ENCODE data around the gene MRS2.
"Not testable (repeated sequence)": the region's sequence is repeated elsewhere in the genome, so short reads cannot be mapped to it uniquely, and the experiment has no call there.

MRS2 gene

DNA sequence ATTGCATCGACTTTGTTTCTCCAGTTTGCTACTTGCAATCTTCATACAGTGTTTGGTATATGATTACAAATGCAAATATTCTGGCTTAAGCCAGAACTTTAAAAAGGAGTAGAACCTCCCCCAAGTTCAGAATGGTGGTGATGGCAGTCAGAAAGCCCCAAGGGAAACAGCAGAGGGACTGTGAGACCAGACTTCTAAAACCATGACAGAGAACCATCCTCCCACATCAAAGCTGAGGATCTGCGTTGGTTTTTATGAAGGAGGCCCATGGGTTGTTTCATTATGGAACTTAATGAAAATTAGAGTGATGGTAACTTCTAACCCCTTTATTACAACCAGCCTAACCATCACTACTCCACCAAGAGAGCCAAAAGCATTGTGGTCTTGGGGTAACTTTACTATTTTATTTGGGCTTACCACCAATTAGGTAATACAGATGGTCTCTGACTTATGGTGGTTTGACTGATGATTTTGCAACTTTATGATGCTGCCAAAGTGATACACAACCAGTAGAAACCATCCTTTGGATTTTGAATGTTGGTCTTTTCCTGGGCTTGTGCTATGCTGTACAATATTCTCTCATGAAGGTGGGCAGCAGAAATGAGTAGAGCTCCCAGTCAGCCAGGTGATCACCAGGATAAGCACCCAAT, 10.9 kb upstream of the MRS2 start:
- no peak for DNase-seq

- DNase-seq: no peak
These were observed 8.5 kb upstream of the MRS2 start for GRCh38 chr6:24394061-24394779.

DNA sequence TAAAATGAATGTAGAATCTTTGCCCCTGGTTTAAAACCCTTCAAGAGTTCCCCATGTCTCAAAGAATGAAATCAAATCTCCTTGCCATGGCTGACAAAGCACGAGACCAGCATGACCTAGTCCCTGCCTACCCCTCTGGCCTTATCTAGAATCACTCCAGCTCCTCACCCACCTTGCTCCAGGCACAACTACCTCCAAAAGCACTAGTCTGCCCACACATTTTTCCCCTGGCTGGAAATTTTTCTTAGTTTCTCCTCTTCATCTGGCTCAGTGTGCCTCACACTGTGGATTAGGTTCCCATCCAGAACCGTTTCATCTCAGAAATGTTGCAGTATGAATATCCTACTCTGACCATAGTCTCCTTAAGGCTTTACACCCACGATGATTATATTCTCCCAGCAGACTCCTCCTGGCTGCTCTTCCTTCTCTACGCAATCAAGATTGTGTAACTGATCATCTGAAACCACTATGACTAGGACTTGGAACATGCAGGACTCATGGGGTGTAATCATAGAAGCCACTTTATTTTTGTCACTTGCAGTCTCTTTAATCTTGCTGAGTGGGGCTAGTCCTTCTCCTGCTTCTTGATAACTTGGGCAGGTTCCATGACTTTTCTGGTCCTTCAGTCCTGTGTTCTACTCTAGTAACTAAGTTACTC, 7.8 kb upstream of the MRS2 start:
- DNase-seq: peak; percentile 60

DNA sequence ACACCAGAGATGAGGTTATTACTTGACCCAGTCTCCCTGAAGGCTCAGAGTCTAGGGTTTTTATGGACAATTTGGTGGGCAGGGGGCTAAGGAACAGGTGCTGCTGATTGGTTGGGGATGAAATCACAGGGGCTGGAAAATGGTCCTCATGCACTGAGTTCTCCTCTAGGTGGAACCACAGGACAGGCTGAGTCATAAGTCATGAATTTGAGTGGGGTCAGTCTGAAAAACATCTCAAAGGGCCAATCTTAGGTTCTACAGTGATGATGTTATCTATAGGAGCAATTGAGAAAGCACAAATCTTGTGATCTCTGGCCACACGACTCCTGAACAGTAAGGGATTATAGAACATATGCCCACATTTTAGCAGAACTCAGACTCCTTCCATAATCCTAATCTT, 5.9 kb upstream of the MRS2 start:
- DNase-seq: no peak

DNA sequence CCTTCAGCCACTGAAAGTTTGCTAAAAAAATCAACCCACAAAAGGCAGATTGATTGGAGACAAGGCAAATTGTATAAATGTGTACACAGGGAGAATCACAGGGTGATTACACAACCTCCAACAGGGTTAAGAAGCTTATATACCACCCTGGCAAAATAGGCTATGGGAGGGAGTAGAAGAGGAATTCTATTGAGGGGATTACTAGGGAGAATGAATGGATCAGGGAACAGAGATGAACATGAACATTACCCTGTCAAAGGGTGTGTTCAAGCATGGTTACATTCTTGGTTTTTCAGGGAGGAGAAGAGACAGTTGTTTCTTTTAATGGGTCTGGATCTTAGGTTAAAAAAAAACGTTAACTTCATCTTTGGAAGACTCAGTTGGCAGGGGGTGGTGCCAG, 5.1 kb upstream of the MRS2 start:
- DNase-seq: no peak

DNA sequence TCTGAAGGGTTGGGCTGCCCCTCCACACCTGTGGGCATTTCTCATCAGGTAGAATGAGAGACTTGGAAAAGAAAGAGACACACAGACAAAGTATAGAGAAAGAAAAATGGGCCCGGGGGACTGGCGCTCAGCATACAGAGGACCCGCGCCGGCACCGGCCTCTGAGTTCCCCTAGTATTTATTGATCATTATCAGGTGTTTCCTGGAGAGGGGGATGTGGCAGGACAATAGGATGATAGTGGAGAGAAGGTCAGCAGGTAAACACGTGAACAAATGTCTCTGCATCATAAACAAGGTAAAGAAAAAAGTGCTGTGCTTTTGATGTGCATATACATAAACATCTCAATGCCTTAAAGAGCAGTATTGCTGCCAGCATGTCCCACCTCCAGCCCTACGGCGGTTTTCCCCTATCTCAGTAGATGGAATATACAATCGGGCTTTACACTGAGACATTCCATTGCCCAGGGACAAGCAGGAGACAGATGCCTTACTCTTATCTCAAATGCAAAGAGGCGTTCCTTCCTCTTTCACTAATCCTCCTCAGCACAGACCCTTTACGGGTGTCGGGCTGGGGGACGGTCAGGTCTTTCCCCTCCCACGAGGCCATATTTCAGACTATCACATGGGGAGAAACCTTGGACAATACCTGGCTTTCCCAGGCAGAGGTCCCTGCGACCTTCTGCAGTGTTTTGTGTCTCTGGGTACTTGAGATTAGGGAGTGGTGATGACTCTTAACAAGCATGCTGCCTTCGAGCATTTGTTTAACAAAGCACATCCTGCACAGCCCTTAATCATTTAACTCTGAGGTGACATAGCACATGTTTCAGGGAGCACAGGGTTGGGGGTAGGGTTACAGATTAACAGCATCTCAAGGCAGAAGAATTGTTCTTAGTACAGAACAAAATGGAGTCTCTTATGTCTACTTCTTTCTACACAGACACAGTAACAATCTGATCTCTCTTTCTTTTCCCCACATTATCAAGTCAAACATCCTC, 2.4 kb upstream of the MRS2 start:
- DNase-seq: not testable (repeated sequence)

DNA sequence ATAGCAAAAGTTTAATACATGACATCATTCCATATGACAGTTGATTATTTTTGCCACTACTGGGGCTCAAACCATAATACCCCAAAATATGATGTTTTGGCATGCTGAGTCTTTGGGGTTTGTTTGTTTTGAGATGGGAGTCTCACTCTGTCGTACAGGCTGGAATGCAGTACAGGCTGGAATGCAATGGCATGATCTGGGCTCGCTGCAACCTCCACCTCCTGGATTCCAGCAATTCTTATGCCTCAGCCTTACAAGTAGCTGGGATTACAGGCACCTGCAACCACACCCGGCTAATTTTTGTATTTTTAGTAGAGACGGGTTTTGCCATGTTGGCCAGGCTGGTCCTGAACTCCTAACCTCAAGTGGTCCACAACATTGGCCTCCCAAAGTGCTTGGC, 1.3 kb upstream of the MRS2 start:
- no peak for DNase-seq

GRCh38 chr6:24403501-24403824, 727 bp downstream of the MRS2 start:
- DNase-seq: no peak

GRCh38 chr6:24405262-24405661, 2.5 kb downstream of the MRS2 start:
- DNase-seq: no peak

DNA sequence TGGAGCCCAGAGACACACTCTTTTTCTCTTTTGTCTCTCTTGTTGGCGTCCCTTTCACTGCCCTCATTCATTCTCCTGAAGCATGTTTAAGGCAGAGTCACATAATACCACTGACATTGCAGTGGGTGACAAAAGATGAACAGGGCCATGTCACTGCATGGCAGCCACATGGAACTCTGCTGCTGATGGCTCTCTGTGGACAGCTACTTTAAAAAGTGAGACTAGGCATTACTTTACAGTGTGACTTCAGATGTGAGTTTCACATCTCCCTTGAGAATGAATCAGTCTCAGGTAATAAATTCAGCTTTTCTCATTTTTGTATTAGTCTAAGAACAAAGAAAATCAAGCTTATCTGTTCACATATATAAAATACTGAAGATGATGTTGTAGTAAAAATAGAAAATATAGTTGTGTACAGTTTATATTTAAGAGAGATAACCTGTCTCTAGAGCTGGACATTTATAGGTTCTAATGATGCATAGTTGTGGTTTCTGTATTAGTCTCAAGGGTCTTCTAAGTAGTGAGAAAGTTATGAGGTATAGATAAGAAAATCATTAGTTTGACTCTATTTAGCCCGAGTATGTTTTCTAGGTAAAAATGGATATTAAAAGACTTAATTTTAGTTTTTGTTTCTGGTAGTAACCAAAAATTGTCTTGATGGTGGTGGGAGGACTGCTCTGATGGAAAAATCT, 6.1 kb downstream of the MRS2 start:
- DNase-seq: no peak

- DNase-seq: no peak
These were observed 7.9 kb downstream of the MRS2 start for GRCh38 chr6:24410622-24411021.

DNA sequence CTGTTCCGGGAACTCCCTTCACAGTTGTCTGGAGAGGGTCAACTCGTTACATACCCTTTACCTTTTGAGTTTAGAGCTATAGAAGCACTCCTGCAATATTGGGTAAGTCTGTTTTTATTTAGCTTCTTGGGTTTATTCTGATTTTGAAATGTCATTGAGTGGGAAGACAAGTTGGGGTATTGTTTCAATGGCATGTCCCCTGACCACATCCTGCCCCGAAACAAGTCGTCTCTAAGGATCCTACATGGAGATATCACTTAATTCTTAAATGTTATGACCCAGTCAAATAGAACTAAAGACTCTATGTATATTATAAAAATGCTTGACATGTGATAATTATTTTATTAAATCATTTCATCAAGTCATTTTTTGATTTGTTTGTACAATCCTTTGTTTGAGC, 9.6 kb downstream of the MRS2 start:
- no peak for DNase-seq

DNA sequence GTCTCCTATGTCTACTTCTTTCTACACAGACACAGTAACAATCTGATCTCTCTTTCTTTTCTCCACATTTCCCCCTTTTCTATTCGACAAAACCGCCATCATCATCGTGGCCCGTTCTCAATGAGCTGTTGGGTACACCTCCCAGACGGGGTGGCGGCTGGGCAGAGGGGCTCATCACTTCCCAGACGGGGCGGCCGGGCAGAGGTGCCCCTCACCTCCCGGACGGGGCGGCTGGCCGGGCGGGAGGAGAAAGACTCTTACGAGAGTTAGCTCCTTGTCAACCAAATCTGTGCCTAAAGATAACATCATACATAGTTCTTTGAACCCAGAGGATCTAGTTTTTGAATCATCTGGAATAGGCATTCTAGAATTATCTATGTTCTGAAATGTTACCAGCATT, 11.8 kb downstream of the MRS2 start:
- not testable (repeated sequence) for DNase-seq

DNA sequence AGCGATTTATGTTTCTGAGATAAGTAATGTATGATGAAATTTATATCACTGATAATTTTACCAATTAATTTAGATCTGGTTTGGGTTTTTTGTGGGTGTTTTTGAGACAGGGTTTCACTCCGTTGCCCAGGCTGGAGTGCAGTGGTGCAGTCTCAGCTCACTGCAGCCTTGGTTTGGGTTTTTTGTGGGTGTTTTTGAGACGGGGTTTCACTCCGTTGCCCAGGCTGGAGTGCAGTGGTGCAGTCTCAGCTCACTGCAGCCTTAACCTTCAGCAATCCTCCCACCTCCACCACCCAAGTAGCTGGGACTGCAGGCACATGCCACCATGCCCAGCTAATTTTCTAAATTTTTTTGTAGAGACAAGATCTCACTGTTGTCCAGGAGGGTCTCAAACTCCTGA, 13.0 kb downstream of the MRS2 start:
- no peak for DNase-seq

DNA sequence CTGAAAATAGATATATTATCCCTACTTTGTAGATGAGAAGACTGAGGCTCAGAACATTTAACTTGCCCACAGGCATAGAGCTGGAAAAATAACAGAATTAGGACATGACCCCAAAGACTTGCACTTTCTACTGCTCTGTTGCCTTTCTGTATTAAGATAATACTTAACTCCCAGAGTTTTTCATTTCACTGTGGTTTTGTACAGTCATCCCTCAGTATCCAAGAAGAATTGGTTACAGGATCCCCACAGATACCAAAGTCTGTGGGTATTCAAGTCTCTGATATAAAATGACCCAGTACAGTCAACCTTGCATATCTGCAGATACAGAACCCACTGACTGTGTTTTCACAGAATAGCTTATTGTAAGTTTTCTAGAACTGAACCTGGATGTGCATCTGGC, 16.8 kb downstream of the MRS2 start:
- DNase-seq: no peak

GRCh38 chr6:24425091-24425490, 22.4 kb downstream of the MRS2 start:
- DNase-seq: no peak

- DNase-seq: no peak
These were observed 24.2 kb downstream of the MRS2 start for GRCh38 chr6:24426729-24427446.

GRCh38 chr6:24428615-24429014, 25.9 kb downstream of the MRS2 start:
- peak; percentile 15 for DNase-seq

- no peak for DNase-seq
These were observed 26.4 kb downstream of the MRS2 start for GRCh38 chr6:24429146-24429545.

DNA sequence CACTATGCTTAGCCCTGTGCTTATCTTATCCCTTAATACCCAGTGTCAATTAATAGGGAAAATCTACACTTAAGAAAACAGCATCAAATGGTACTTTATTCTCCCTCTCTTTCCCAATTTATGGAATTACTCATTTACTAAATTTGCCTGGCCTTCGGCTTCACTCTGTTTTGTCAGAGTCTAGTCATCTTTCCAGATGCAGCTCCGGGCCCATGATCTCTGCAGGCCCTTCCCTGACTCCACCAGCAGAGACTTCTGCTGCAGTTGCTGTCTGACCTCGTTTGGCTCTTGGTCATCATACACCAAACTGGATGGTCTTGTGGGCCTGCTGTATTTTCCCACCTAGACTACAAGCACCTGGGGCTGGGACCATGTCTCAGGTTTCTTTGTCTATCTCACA, 27.4 kb downstream of the MRS2 start:
- no peak for DNase-seq

- DNase-seq: peak; percentile 49
These were observed 28.3 kb downstream of the MRS2 start for GRCh38 chr6:24431045-24431451.

- DNase-seq: no peak
These were observed 29.9 kb downstream of the MRS2 start for GRCh38 chr6:24432611-24433010.
